Measurements from ENCODE around the gene SRRT.

GRCh38 chr7:100827330-100828226 lies 47.3 kb upstream of the SRRT start, which contains the start of gene EPHB4:
- peak; percentile 58 for TF ChIP-seq CTCF (IDR thresholded peaks at IDR 0.05; ENCODE audit: poor library complexity, severe bottlenecking)
- TF ChIP-seq POLR2AphosphoS5 (IDR thresholded peaks at IDR 0.05), result no peak
- no peak for TF ChIP-seq EP300 (conservative IDR thresholded peaks at IDR 0.05; ENCODE audit: poor library complexity, severe bottlenecking)
- peak; percentile 42 for TF ChIP-seq EZH2 (IDR thresholded peaks at IDR 0.05; ENCODE audit: borderline replicate concordance, insufficient read depth, low read length, poor library complexity, severe bottlenecking)
- TF ChIP-seq MXI1 (conservative IDR thresholded peaks at IDR 0.05; ENCODE audit: poor library complexity, severe bottlenecking), result no peak
- TF ChIP-seq TAF1 (IDR thresholded peaks at IDR 0.05; ENCODE audit: low read depth), result no peak

Data from neural cell (in vitro differentiated cells).